ENCODE results near the gene PSMA3.
A peak's percentile ranks its signal among the peaks of the same experiment; 100 is the strongest.

Gene PSMA3

DNA sequence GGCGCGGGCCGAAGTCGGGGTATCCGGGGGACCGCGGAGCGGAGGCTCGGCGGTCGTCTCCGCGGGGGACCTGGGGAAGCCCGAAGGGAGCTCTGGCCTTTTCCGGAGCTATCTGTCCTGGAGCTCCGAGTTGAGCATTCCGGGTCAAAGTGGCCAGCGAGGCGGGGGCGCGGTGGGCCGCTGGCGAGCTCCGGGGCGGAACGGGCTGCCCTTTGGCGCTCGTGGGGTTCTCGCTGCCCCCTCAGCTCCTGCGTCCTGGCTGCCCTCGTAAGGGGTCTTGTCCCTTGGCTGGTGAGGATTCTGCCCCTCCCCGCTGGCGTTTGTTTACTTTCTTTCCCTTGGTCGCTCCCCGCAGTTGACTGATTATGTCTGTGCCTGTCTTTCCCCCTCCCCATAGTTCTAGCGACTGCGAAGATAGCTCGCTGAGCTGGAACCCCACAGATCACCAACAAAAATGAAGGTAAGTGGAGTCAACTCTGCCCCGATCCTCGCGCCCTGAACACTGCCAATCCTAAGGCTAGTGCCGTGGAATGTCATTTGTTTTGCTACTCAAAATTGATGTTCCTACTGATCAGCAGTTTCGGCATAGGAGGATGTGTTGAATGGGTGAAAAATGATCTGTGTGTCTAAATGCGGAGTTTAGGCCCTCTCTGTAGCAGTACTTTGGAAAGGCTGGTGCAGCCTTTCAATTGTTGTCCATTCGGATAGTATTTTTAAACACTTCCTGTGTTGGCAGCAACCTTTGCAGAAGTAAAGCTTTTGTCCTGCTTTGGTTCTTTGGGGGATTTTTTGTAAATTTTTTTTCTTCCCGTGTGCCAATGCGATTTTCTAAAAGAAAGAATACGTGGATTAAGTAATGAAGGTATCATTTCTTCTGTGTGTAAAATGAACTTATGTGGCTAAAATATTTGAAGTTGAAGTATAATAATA lies 55.0 kb downstream of the PSMA3 start:
- DNase-seq = peak; percentile 3

DNA sequence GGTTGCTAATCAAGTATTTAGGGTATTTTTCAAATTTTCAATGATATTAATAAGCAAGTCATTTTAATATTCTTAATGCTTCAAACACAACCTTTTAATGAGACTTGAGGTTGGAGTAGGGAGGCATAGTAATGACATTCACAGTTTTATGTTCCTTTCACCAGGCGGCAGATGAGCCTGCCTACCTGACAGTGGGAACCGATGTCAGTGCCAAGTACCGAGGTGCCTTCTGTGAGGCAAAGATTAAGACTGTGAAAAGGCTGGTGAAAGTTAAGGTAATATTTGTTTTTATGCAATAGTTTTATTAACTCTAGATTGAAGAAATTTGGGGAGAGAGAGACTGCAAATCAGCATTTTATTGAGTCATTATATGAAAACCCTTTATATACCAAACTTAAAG lies 56.8 kb downstream of the PSMA3 start:
- no peak for DNase-seq

DNA sequence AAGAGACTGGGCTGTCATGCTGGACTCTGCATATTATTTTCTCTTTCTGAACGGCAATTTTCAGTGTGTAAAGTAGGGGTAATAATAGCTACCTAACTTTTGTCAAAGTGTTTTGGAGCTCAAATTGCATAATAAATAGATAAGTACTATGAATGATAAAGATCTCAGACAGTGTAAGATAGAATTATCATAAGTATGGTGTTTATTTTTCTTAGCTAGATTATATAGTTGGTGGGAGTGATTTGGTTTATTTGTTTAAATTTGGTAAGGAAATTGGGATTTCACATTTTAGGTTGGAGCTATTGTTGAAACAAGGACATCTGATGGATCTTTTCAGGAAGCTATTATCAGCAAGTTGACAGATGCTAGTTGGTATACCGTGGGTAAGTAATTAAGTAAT lies 61.1 kb downstream of the PSMA3 start:
- DNase-seq = no peak

DNA sequence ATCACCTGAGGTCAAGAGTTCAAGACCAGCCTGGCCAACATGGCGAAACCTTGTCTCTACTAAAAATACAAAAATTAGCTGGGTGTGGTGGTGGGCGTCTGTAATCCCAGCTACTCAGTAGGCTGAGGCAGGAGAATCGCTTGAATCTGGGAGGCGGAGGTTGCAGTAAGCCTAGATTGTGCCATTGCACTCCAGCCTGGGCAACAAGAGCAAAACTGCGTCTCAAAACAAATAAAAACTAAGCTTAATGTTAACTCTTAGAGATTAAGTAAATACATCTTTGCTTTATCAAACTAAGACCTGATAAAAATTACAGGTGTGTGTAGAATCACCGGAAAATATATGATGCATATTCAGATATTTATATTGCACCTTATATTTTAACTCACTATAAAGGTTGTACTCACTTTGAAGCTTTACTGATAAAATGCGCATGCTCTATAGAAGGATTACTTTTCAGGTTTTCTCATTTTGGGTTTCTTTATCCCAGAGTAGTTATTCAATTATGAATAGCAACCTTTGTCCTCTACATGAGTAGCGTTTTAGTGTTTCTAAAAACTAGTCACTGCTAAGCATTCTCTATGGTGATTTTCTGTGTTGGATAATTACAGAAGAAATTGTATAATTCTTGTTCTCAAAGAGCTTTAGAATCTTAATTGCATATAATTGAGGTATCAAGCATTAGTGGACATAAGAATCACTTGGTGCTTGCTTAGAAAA lies 63.1 kb downstream of the PSMA3 start:
- no peak for DNase-seq

DNA sequence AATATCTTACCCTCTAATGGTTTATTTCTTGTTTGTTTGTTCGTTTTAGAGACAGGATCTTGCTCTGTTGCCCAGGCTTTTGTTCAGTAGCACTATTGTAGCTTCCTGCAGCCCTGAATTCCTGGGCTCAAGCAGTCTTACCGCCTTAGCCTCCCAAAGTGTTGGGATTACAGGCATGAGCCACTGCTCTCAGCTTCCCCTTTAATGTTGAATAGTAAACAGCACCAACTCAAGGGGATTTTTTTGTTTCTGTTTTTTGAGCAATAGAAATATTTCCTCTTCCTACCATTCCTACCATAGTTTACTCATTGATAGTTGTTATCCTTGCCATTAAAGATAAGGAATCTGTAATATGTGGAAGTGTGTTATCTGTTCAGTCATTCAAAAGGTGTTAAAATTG lies 64.4 kb downstream of the PSMA3 start:
- DNase-seq = no peak

DNA sequence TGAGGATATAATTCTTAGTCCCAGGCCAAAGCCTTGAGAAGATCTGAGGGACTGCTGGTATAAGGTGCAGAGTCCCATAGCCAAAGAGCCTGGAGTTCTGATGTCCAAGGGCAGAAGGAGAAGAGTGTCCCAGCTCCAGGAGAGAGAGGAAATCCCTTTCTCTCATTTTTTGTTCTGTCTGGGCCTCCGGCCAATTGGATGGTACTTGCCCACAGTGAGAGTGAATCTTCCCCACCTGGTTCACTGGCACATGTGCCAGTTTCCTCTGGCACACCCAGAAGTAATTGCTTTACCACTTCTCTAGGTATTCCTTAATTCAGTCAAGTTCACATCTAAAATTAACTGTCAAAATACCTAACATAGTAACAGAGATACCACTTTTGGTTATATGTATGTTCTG lies 69.1 kb downstream of the PSMA3 start:
- DNase-seq = no peak

DNA sequence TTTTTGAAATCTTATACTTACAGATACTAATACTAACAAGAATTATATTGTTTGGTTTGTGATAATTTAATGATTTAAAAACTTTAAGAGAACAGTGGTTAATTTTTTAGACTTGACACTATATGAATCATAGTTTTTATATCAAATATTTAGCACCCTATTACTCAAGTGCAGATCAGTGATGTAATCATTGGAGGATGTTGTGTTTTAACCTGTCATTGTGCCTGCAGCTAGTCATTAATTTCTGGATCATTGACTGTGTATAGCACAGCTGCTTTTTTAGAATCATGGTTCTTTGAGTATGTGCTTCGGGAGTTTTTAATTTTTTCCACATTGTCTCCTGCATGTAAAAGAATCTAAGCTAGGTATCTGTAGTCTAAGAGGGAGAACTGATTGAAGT lies 71.0 kb downstream of the PSMA3 start:
- no peak for DNase-seq
